IPS-NIHi7 (cell line): ENCODE measurements around the gene GAB1.

ENCODE experiments used
- DNase-seq: peaks from one replicate; pipeline ENCODE4 v3.0.0; 2012; ENCODE audit warnings: mixed read lengths; ENCODE audit errors: extremely low spot score

GAB1 gene

DNA sequence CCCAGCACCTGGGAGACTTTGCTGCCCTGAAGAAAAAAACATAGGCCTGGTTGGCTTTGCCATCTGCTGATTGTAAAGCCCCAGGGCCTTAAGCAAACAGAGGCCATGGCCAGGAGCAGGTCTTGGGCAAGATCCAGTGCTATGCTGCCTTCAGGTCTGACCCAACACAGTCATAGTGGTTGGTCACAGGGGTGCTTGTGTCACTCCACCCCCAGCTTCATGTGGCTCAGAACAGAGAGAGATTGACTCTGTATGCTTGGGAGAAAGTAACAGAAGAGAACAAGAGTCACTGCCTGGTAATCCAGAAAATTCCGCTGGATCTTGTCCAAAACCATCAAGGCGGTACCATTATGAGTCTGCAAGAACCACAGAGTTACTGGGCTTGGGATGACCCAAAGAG, 152.4 kb downstream of the GAB1 start:
- no peak for DNase-seq

DNA sequence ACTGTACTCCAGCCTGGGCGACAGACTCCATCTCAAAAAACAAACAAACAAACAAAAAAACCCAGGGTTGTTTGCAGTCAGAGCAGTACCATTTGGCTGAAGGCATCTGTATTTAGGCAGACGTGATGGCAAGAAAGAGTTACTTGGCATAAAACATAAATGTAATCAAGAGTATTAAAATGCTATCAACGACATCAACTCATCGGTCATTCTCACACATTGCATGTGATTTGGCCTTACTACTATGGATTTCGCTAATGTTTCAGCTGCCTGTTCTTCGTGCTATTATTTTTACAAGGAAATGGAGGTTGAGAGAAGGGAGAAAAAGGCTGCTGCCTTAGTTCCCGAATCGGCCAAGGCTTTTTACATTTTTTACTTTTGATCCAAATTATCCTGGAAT, 161.3 kb downstream of the GAB1 start:
- DNase-seq, result no peak

DNA sequence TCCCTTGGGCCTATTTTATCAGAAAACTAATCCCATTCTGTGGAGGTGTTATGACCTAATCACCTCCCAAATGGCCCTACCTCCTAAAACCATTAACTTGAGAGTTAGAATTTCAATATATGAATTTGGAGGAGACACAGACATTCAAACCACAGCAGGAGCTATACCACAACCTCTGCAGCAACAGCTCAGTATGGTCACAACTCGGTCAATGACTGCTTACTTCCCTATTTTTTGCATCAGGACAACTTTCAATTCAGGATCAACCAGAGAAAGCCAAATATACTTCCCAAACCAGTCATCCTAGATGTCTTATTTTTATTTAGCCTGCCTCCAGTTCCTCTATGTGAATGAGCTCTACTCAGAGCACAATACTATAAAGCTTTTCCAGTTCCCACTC, 165.6 kb downstream of the GAB1 start:
- DNase-seq, result no peak

DNA sequence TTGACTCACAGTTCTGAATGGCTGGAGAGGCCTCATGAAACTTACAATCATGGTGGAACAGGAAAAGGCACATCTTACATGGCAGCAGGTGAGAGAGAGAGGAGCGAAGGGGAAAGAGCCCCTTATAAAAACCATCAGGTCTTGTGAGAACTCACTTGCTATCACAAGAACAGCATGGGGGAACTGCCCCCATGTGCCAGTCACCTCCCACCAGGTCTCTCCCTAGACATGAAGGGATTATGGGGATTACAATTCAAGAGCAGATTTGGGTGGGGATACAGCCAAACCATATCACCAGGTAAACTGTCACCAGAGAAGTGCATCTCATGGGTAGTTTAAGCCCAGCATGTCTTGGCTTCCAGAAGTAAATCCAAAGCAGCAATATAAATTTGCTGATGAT, 169.4 kb downstream of the GAB1 start:
- DNase-seq, result no peak

DNA sequence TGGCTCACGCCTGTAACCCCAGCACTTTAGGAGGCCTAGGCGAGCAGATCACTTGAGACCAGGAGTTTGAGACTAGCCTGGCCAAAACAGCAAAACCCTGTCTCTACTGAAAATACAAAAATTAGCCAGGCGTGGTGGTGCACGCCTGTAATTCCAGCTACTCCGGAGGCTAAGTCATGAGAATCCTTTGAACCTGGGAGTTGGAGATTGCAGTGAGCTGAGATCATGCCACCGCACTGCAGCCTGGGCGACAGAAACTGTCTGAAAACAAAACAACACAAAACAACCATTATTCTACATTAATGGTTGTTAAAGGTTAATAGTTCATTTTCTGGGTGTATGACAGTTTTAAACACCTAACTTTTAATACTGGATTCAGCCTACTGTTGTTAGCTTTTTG, 175.2 kb downstream of the GAB1 start:
- DNase-seq, result no peak

DNA sequence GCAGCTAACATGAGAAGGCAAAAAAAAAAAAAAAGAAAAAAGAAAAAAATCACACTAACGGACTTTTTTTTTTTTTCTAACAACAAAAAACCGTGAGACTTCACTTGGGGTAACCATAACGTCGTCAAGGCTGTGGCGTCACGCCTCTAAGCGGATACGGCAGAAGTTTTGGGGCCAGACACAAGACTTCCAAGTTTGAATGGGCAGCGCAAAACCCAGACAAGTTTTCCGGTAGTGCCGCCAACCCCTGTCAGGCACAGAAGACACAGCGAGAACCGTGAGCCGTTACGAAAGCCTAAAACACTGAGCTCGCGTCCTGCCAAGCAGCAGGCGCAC, 176.3 kb downstream of the GAB1 start:
- DNase-seq, result no peak

DNA sequence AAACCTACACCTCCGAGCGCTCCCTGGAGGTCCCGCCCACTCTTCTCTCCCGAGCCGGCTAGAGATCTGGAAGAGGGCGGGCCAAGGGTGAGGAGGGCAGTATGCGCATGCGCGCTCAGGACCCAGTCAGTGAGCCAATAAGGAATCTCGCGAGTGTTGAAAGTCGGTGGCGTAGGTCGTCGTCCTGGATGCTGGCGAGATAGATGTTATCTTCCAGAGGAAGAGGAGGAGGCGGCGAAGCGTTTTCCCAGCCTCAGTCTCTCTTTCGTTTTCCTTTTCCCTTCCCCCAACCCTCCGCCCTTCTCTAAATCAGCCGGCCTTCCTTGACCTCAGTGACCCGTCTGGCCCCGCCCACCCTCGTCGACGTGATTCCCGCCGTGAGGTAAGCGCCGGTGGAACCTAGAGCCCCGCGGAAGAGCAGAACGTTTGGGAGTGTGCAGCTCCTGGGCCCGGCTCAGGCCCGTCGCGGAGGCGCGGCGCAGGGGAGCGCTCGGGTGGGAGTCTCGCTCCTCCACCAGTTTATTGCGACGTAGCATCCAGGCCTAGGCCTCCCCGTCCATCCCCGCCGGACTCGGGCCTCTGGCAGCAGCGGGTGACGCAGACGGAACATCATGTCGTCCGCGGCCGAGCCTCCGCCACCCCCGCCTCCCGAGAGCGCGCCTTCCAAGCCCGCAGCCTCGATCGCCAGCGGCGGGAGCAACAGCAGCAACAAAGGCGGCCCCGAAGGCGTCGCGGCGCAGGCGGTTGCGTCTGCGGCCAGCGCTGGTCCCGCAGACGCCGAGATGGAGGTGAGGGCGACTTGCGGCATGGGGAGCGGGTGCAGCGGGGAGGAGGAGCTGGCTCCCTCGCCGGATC, 176.9 kb downstream of the GAB1 start, which contains the start of gene SMARCA5:
Gene SMARCA5 (plus strand): TSS at position 389 of the 855 bp plus-strand sequence. CDS start 223 bp downstream, at position 612.
- peak; percentile 98 for DNase-seq

DNA sequence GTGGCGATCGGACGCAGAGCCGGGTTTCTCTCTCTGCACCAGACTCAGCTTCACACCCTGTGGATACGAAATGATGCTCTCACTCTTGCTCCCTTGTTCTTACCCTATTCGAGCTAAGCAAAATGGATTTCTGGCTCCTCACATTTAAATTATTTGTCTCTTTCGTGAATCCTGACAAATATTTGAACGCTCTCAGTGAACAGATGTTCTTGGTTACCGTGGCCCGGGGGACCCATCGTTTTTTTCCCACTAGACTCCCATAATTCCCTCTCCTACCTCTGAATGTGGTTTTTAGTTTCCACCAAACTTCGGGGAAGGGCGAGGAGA, 177.5 kb downstream of the GAB1 start:
- DNase-seq, result no peak

DNA sequence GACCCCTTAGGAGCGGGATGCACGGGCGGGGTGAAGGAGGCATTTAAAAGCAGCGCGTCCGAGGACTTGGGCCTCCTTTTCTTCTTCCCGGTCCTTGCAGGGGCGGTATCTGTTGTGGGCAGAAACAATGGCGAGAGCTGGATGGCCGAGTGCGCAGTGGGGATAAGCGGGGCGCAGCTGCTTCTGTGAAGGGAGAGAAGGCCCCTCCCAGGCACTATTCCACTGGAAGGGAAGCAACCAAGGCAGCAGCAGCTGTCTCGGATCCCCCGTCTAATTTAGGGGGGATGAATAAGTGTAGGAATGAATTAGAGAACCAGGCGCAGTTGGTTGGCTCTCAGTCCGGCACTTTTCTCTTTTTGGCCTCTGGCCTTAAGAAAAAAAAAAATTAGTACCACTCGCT, 177.8 kb downstream of the GAB1 start:
- peak; percentile 45 for DNase-seq

DNA sequence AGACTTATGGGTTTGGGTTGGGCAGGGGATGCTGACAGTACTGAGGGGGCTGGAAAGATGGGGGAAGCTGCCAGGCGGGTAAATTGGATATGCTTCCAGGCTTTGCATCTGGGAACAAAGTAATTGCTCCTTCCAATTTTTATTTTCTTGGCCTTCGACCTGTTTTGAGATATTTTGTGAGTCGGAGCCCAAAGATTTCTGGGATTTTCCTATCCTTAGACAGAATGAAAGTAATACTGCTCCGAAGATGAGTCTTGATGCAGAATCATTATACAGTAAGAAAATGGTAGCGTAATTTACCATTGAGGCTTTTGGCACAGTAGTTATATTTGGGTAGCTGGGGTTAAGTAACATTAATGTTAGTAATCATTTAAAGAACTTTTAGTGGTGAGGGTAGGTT, 178.2 kb downstream of the GAB1 start:
- DNase-seq, result no peak

DNA sequence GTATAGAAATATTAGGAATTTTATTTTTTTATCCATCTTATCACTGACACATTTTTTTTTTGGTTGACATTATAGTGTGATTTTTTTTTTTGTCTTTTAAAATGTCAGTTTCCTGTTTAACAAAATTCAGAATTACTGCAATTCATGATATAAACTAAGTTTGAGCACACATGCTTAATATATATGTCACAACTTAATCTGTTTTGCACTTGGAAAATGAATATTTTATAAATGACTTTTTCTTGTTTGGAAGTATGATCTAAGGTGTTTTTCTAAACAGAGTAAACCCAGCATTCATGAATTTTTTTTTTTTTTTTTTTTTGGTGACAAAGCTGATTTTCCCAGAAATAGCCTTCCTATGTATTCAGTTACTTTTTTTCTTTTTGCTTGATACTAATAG, 179.2 kb downstream of the GAB1 start:
- no peak for DNase-seq

DNA sequence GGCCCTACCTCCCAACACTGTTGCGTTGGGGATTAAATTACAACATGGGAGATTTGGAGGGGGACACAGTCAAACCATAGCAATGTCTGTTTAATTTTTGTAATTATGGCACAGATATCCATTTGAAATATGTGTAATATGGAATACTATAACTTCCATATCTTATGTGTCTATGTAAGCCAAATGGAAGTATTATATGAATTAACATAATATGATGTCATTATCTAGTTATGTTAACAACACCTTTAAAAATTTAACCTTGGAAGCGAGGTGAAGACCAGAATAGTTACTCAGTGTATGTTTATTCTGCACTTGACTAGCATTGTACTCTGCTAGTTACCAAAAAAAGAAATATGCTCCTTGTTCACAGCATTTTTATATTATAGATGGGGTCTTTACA, 181.1 kb downstream of the GAB1 start:
- DNase-seq, result no peak
